K562 (cell line): ENCODE results near the gene ASCL3. TPM values are rescaled to one million over a fixed set of nuclear protein-coding genes. Genes with fewer than 3 reads are reported as not detected.

ENCODE experiments used
- CC2D1A ChIP-seq: fragments of 450-650 bp; IDR thresholded peaks from 2 replicates; pipeline ENCODE4 v1.6.1; 2017; ENCODE audit warnings: mild to moderate bottlenecking
- ELF1 ChIP-seq: fragments of 200-800 bp; sonication (Bioruptor generic); IDR thresholded peaks from 2 replicates; pipeline ENCODE4 v1.6.1; 2016; ENCODE audit warnings: missing genetic modification characterization, missing compliant biosample characterization
- ELK1 ChIP-seq: sonication (generic); formaldehyde crosslinking; IDR thresholded peaks from 2 replicates; pipeline ENCODE4 v1.8.1; 2022; ENCODE audit warnings: missing genetic modification reagents
- ETS1 ChIP-seq: conservative IDR thresholded peaks from 2 replicates; pipeline ENCODE4 v1.6.1; 2011; ENCODE audit warnings: low read depth, mild to moderate bottlenecking, low read length; ENCODE audit not compliant: control insufficient read depth
- MEF2D ChIP-seq: conservative IDR thresholded peaks from 2 replicates; pipeline ENCODE4 v1.6.1; 2016; ENCODE audit warnings: low read depth, missing genetic modification characterization, missing compliant biosample characterization
- MGA ChIP-seq: fragments of 450-650 bp; IDR thresholded peaks from 2 replicates; pipeline ENCODE4 v1.6.1; 2016; ENCODE audit warnings: mild to moderate bottlenecking, moderate library complexity
- NR0B1 ChIP-seq: fragments of 450-650 bp; IDR thresholded peaks from one replicate; pipeline ENCODE4 v1.6.1; 2018; ENCODE audit warnings: mild to moderate bottlenecking, moderate library complexity; ENCODE audit not compliant: partially characterized antibody
- RNF2 ChIP-seq: sonication (generic); IDR thresholded peaks from 2 replicates; pipeline ENCODE4 v1.6.1; 2016
- TCF3 ChIP-seq: sonication (generic); formaldehyde crosslinking; IDR thresholded peaks from 2 replicates; pipeline ENCODE4 v1.4.0; 2020; ENCODE audit warnings: mild to moderate bottlenecking, missing genetic modification reagents
- ZNF174 ChIP-seq: fragments of 250-450 bp; sonication (Bioruptor Pico); IDR thresholded peaks from 2 replicates; pipeline ENCODE4 v1.4.0; 2020; ENCODE audit warnings: mild to moderate bottlenecking
- ZNF561 ChIP-seq: fragments of 450-650 bp; formaldehyde crosslinking; conservative IDR thresholded peaks from 2 replicates; pipeline ENCODE4 v1.4.0; 2020; ENCODE audit warnings: mild to moderate bottlenecking, moderate library complexity
- polyA plus RNA-seq, 8 experiments: library from polyadenylated mRNA; depleted of rRNA in 4 of 8; stranded (reverse) in 5 of 8; unstranded in 3 of 8; fragments of >200 nt; fragmentation: Nextera tagmentation in 2 of 8; fragmentation: Illumina TruSeq in 1 of 8; extraction: Ambion mirVana in 2 of 8; extraction: Trizol in 1 of 8; gene quantifications; 2 replicates each; pipeline versions ENCODE4 v1.2.1 to v1.2.3, GENCODE V29; 2011 to 2014; ENCODE audit warnings: inconsistent platforms in 1 of 8, missing spikeins in 1 of 8
- total RNA-seq, 7 experiments: library from RNA; depleted of rRNA in 6 of 7; stranded (reverse); fragments of >200 nt in 6 of 7; fragmentation: Illumina TruSeq in 2 of 7; extraction: Trizol in 2 of 7; gene quantifications; 2 replicates each; pipeline versions ENCODE4 v1.2.1 to v1.2.3, GENCODE V29; 2011 to 2021; ENCODE audit warnings: low replicate concordance in 1 of 7

Gene ASCL3
- total and polyA plus RNA-seq, 9 of the 15 experiments (the other 6 are each of a cell fraction or from before 2014, with no cell fraction given), result not detected

- TF ChIP-seq MGA (peak; percentile 50; the same call in 1 of the 2 replicates), RNF2 (0 out of 2 replicates have a peak, but pooled peaks have one; percentile 48), ELF1 (tag) (peak; percentile 98), MEF2D (tag) (no peak), NR0B1 (no peak), ELK1 (no peak), ZNF561 (no peak), CC2D1A (no peak), TCF3 (peak; percentile 28; the same call in 1 of the 2 replicates), ETS1 (peak; percentile 53; the same call in 1 of the 2 replicates), ZNF174 (CRISPR knock-in tag) (no peak)
Observed at GRCh38 chr11:8964324-8965320, 21.8 kb upstream of the ASCL3 start, which contains the start of gene TMEM9B (continued).
